HL-60 (cell line): Measurements from ENCODE around the gene SDC1.
"Not testable (repeated sequence)": the region's sequence is repeated elsewhere in the genome, so short reads cannot be mapped to it uniquely, and the experiment has no call there.

Experiments used
- DNase-seq, 2 experiments: peaks; one replicate each; pipeline ENCODE4 v3.0.0-alpha.2; 2010 to 2020; ENCODE audit warnings: low read depth in 1 of 2, low spot score in 1 of 2
- H3K27ac ChIP-seq: fragments of 250-450 bp; sonication (Bioruptor Pico); replicated peaks from 2 replicates; pipeline ENCODE4 v1.5.1; 2020; ENCODE audit warnings: mild to moderate bottlenecking, moderate library complexity
- H3K27me3 ChIP-seq: fragments of 250-450 bp; sonication (Bioruptor Pico); 2 replicates; pipeline ENCODE4 v1.5.1; 2021; ENCODE audit warnings: mild to moderate bottlenecking, moderate library complexity; ENCODE audit not compliant: insufficient read depth, poor library complexity, severe bottlenecking
- H3K4me3 ChIP-seq: replicated peaks from 2 replicates; pipeline ENCODE4 v1.5.1; 2011; ENCODE audit warnings: mild to moderate bottlenecking, control low read depth, low read length; ENCODE audit not compliant: insufficient read depth
- CTCF ChIP-seq: IDR thresholded peaks from one replicate; pipeline ENCODE4 v1.5.1; 2011; ENCODE audit warnings: low read length, control low read depth, inconsistent platforms; ENCODE audit not compliant: insufficient read depth
- GABPA ChIP-seq: IDR thresholded peaks from 2 replicates; pipeline ENCODE4 v1.6.1; 2012; ENCODE audit warnings: low read depth
- POLR2AphosphoS5 ChIP-seq: IDR thresholded peaks from 2 replicates; pipeline ENCODE4 v1.6.1; 2012; ENCODE audit warnings: low read depth
- REST ChIP-seq: IDR thresholded peaks from 2 replicates; pipeline ENCODE4 v1.6.1; 2012; ENCODE audit warnings: low read depth; ENCODE audit not compliant: insufficient replicate concordance
- SPI1 ChIP-seq: IDR thresholded peaks from 2 replicates; pipeline ENCODE4 v1.6.1; 2012; ENCODE audit warnings: low read depth, mild to moderate bottlenecking, borderline replicate concordance
- long read RNA-seq: library from polyadenylated mRNA; unstranded; transcript quantifications from one replicate; pipeline ENCODE4 v2.0.0, GENCODE V29; 2020

The SDC1 gene
- long read RNA-seq, transcript SDC1-202 (6 exons, 3,291 nt): minor isoform, 61 of 195 reads
- long read RNA-seq, transcript SDC1-201 (5 exons, 3,147 nt): major isoform, 107 of 195 reads
- long read RNA-seq, partial matches to known transcripts: 6 of 195 reads
- long read RNA-seq, other reads (novel, unspliced or antisense): 21 of 195 reads

- DNase-seq: no peak
- TF ChIP-seq CTCF (no peak), SPI1 (no peak), REST (no peak), POLR2AphosphoS5 (no peak), GABPA (no peak)
- peaks cover 35% of the 10 kb centered on the region for H3K27me3 ChIP-seq
- no peak within 1 kb of the TSS for H3K27ac ChIP-seq
- H3K4me3 ChIP-seq: peak within 1 kb of the TSS; percentile 47
These were observed at the start of gene SDC1 for GRCh38 chr2:20224716-20225293. SDC1 (minus strand) TSS chr2:20225130; CDS start chr2:20224867, 263 bp downstream.

GRCh38 chr2:20273042-20273441 lies 48.1 kb upstream of the SDC1 start:
- no peak for TF ChIP-seq CTCF
- TF ChIP-seq GABPA: no peak
- TF ChIP-seq POLR2AphosphoS5: no peak
- no peak for TF ChIP-seq SPI1
- no peak for TF ChIP-seq REST
- DNase-seq: no peak
- Histone ChIP-seq H3K27ac (no peak overlapping the region), H3K27me3 (no peaks in the 10 kb centered on the region), H3K4me3 (no peak overlapping the region)

- not testable (repeated sequence) for H3K27me3 ChIP-seq, H3K27ac ChIP-seq, DNase-seq, H3K4me3 ChIP-seq
These were observed 43.4 kb upstream of the SDC1 start for GRCh38 chr2:20268317-20268716.

GRCh38 chr2:20267529-20267928 lies 42.6 kb upstream of the SDC1 start:
- TF ChIP-seq SPI1: no peak
- no peak for TF ChIP-seq POLR2AphosphoS5
- TF ChIP-seq CTCF: no peak
- TF ChIP-seq REST: no peak
- no peak for DNase-seq

More at GRCh38 chr2:20267529-20267928, 42.6 kb upstream of the SDC1 start:
- H3K27ac ChIP-seq: no peak overlapping the region
- no peak overlapping the region for H3K4me3 ChIP-seq
- no peaks in the 10 kb centered on the region for H3K27me3 ChIP-seq
